ENCODE results near the gene TNFRSF12A. TPM values are rescaled to one million over a fixed set of nuclear protein-coding genes. Genes with fewer than 3 reads are reported as not detected.

The TNFRSF12A gene
- total RNA-seq, 2 experiments from 2014 or later = 1.8 to 1.9 TPM

DNA sequence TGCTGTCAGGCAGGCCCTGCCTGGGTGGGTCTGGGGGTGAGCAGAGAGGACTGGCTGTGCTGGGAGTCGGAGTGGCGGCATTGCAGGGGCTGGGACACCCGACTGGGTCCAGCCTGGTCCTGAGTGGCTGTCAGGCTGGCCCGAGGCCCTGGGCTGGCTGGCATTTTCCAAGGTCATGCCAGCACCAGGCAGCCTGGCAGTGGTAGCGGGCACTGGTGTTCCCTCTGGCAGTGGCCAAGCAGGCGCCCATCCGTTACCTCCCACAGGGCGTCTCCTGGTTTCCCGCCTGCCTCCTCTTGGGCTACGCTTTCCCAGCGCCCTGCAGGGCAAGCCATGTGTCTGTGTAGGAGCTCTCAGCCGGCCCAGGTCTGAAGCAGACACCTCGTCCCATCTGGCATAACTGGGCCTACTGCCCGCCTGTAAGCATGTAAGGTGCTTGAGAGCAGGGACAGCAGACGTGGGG lies 34.2 kb upstream of the TNFRSF12A start:
- Histone ChIP-seq H3K9me3 (ENCODE audit: control insufficient read depth in 1 of 2, insufficient read depth in 1 of 2, low read length in 2 of 2) (no peaks in the 10 kb centered on the region), H3K4me1 (ENCODE audit: insufficient read depth, low read length) (peaks cover 15% of the 10 kb centered on the region), H3K4me3 (ENCODE audit: low read length) (no peak overlapping the region), H3K27ac (ENCODE audit: low read depth in 1 of 2, low read length in 2 of 2) (no peak overlapping the region), H3K36me3 (ENCODE audit: insufficient read depth, low read length) (no peaks in the 10 kb centered on the region), H3K27me3 (ENCODE audit: control insufficient read depth in 1 of 2, insufficient read depth in 2 of 2, low read length in 2 of 2) (no peaks in the 10 kb centered on the region)
- Mint-ChIP-seq H3K4me1 (ENCODE audit: low read depth) (no peaks in the 10 kb centered on the region), H3K4me3 (no peak overlapping the region), H3K9me3 (no peaks in the 10 kb centered on the region), H3K36me3 (ENCODE audit: low read depth) (no peaks in the 10 kb centered on the region), H3K27ac (no peak overlapping the region), H3K27me3 (no peaks in the 10 kb centered on the region)
- intact Hi-C loops (cut with DNase I, micrococcal nuclease) = no loop called here
- DNase-seq (no peak), ATAC-seq (ENCODE audit: poor library complexity) (no peak)
- TF ChIP-seq, protein P1, sequence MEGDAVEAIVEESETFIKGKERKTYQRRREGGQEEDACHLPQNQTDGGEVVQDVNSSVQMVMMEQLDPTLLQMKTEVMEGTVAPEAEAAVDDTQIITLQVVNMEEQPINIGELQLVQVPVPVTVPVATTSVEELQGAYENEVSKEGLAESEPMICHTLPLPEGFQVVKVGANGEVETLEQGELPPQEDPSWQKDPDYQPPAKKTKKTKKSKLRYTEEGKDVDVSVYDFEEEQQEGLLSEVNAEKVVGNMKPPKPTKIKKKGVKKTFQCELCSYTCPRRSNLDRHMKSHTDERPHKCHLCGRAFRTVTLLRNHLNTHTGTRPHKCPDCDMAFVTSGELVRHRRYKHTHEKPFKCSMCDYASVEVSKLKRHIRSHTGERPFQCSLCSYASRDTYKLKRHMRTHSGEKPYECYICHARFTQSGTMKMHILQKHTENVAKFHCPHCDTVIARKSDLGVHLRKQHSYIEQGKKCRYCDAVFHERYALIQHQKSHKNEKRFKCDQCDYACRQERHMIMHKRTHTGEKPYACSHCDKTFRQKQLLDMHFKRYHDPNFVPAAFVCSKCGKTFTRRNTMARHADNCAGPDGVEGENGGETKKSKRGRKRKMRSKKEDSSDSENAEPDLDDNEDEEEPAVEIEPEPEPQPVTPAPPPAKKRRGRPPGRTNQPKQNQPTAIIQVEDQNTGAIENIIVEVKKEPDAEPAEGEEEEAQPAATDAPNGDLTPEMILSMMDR (IDR thresholded peaks at IDR 0.05) = no peak
- ChIA-PET POLR2A (no interaction called here), CTCF (interaction anchor here (2.9 kb wide), 1 partner anchor 46 kb away, joined by 10 read pairs; no protein-coding TSS in a partner anchor)

DNA sequence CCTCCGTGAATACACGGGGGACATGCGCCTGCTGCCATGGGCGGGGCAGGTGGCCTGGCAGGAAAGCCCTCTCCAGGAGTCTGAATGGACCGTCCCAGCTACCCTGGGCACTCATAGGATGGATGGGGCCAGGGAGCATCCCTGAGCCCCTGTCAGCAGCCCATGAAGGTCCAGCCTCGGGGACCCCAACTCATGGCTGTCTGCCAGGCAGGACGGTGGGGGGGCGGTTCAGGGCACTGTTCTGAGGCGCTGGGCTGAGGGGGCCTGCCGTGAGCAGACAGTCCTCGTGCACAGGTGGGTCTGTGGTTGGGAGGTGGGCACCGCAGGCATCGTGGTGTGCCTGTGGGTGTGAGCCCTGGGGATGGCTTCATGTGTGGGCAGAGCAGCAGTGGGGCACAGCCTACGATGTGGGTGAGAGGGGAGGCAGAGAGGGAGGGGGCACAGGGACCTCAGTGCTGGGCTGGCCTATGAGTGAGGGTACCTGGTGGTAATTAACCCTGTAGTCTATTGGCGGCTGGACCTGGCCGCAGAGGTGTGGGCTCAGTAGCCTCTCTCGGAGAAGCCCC lies 33.5 kb upstream of the TNFRSF12A start:
- ChIA-PET CTCF (no interaction called here), POLR2A (no interaction called here)
- Mint-ChIP-seq H3K27me3 (no peaks in the 10 kb centered on the region), H3K27ac (no peak overlapping the region), H3K4me3 (no peak overlapping the region), H3K36me3 (ENCODE audit: low read depth) (no peaks in the 10 kb centered on the region), H3K4me1 (ENCODE audit: low read depth) (no peaks in the 10 kb centered on the region), H3K9me3 (no peaks in the 10 kb centered on the region)
- peaks cover 8% of the 10 kb centered on the region for H3K4me1 ChIP-seq (ENCODE audit: insufficient read depth, low read length)
- intact Hi-C loops (cut with DNase I, micrococcal nuclease) = no loop called here
- H3K27ac ChIP-seq (ENCODE audit: low read depth in 1 of 2, low read length in 2 of 2) = no peak overlapping the region
- H3K27me3 ChIP-seq (ENCODE audit: control insufficient read depth in 1 of 2, insufficient read depth in 2 of 2, low read length in 2 of 2) = no peaks in the 10 kb centered on the region
- TF ChIP-seq, protein P1 (IDR thresholded peaks at IDR 0.05) = no peak
- H3K9me3 ChIP-seq (ENCODE audit: control insufficient read depth in 1 of 2, insufficient read depth in 1 of 2, low read length in 2 of 2) = no peaks in the 10 kb centered on the region
- H3K4me3 ChIP-seq (ENCODE audit: low read length) = no peak overlapping the region
- no peak for DNase-seq
- ATAC-seq (ENCODE audit: poor library complexity) = no peak
- H3K36me3 ChIP-seq (ENCODE audit: insufficient read depth, low read length) = no peaks in the 10 kb centered on the region

DNA sequence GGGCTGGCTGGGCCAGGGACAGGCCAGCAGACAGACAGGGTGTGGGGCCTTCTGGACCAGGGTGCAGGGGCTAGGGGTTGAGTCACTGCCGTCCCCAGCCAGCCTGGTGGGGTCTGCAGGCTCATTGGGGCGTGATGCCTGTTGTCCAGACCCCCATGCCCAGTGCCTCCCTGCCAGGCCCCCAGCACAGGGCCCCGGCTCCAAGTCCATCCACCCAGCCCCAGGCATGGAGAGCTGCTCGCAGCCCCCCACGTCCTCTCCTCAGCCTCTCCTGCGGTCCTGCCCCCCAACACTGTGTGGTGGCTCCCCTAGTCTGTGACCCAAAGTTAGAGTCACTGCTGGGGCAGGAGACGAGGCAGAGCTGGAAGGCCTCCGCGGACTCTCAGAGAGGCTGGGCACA lies 32.9 kb upstream of the TNFRSF12A start:
- intact Hi-C loops (cut with DNase I, micrococcal nuclease) = no loop called here
- H3K4me3 ChIP-seq (ENCODE audit: low read length) = no peak overlapping the region
- Mint-ChIP-seq H3K4me1 (ENCODE audit: low read depth) (no peaks in the 10 kb centered on the region), H3K27me3 (no peaks in the 10 kb centered on the region), H3K4me3 (no peak overlapping the region), H3K27ac (no peak overlapping the region), H3K36me3 (ENCODE audit: low read depth) (no peaks in the 10 kb centered on the region), H3K9me3 (no peaks in the 10 kb centered on the region)
- no peaks in the 10 kb centered on the region for H3K9me3 ChIP-seq (ENCODE audit: control insufficient read depth in 1 of 2, insufficient read depth in 1 of 2, low read length in 2 of 2)
- no peaks in the 10 kb centered on the region for H3K36me3 ChIP-seq (ENCODE audit: insufficient read depth, low read length)
- ATAC-seq (ENCODE audit: poor library complexity) (no peak), DNase-seq (no peak)
- POLR2A ChIA-PET = no interaction called here
- no peaks in the 10 kb centered on the region for H3K27me3 ChIP-seq (ENCODE audit: control insufficient read depth in 1 of 2, insufficient read depth in 2 of 2, low read length in 2 of 2)
- TF ChIP-seq, protein P1 (IDR thresholded peaks at IDR 0.05) = no peak
- CTCF ChIA-PET = no interaction called here
- no peak overlapping the region for H3K27ac ChIP-seq (ENCODE audit: low read depth in 1 of 2, low read length in 2 of 2)
- H3K4me1 ChIP-seq (ENCODE audit: insufficient read depth, low read length) = peaks cover 8% of the 10 kb centered on the region
